GM23338 (cell line): ENCODE results near the gene PRPF38A. TPM values are rescaled to one million over a fixed set of nuclear protein-coding genes. Genes with fewer than 3 reads are reported as not detected.

Experiments
- ATAC-seq: fragments of 200-7000 bp; cut with Tn5 transposase; 3 replicates; pipeline ENCODE4 v1.9.1; 2020
- DNase-seq: peaks from one replicate; pipeline ENCODE4 v3.0.0-alpha.2; 2015; ENCODE audit warnings: low spot score
- H2AFZ ChIP-seq: fragments of 200-600 bp; sonication (generic); 2 replicates; pipeline ENCODE4 v1.8.0; 2016; ENCODE audit warnings: antibody characterized with exemption, mild to moderate bottlenecking, moderate library complexity
- H3F3A ChIP-seq: fragments of 200-600 bp; sonication (generic); replicated peaks from 2 replicates; pipeline ENCODE4 v1.8.0; 2017; ENCODE audit warnings: antibody characterized with exemption, mixed run types, low read depth
- H3K27ac ChIP-seq: fragments of 200-600 bp; sonication (generic); 2 replicates; pipeline ENCODE4 v1.6.1; 2016; ENCODE audit warnings: low read depth
- H3K27me3 ChIP-seq: fragments of 200-600 bp; sonication (generic); 2 replicates; pipeline ENCODE4 v1.8.0; 2016; ENCODE audit warnings: mild to moderate bottlenecking, mixed run types, moderate library complexity; ENCODE audit not compliant: insufficient read depth
- H3K36me3 ChIP-seq: fragments of 200-600 bp; sonication (generic); 2 replicates; pipeline ENCODE4 v1.8.0; 2016; ENCODE audit warnings: mild to moderate bottlenecking; ENCODE audit not compliant: insufficient read depth
- H3K4me1 ChIP-seq: fragments of 200-600 bp; sonication (generic); 2 replicates; pipeline ENCODE4 v1.8.0; 2016; ENCODE audit warnings: mild to moderate bottlenecking, moderate library complexity; ENCODE audit not compliant: insufficient read depth
- H3K4me2 ChIP-seq: fragments of 200-600 bp; sonication (generic); 2 replicates; pipeline ENCODE4 v1.7.1; 2017; ENCODE audit warnings: mixed run types
- H3K4me3 ChIP-seq: fragments of 200-600 bp; sonication (generic); 2 replicates; pipeline ENCODE4 v1.6.1; 2016; ENCODE audit warnings: mixed run types
- H3K79me2 ChIP-seq: fragments of 200-600 bp; sonication (generic); replicated peaks from 2 replicates; pipeline ENCODE4 v1.8.0; 2017; ENCODE audit warnings: mild to moderate bottlenecking; ENCODE audit not compliant: insufficient read depth
- H3K9me2 ChIP-seq: fragments of 200-600 bp; sonication (generic); 2 replicates; pipeline ENCODE4 v1.8.0; 2017; ENCODE audit not compliant: insufficient read depth
- H4K20me1 ChIP-seq: fragments of 200-600 bp; sonication (generic); replicated peaks from 2 replicates; pipeline ENCODE4 v1.8.0; 2017; ENCODE audit warnings: mild to moderate bottlenecking; ENCODE audit not compliant: insufficient read depth
- H3K27ac Mint-ChIP-seq: 2 replicates; pipeline ENCODE4 v1.8.0; 2020; ENCODE audit warnings: inconsistent platforms, mild to moderate bottlenecking, moderate library complexity, mixed read lengths
- H3K27me3 Mint-ChIP-seq: 3 replicates; pipeline ENCODE4 v1.8.0; 2022; ENCODE audit warnings: low read depth, mild to moderate bottlenecking, moderate library complexity, mixed read lengths, inconsistent platforms; ENCODE audit not compliant: insufficient read depth, poor library complexity
- H3K36me3 Mint-ChIP-seq: 3 replicates; pipeline ENCODE4 v1.8.0; 2021; ENCODE audit warnings: low read depth, mild to moderate bottlenecking, inconsistent platforms, moderate library complexity, mixed read lengths
- H3K4me1 Mint-ChIP-seq: 3 replicates; pipeline ENCODE4 v1.8.0; 2020; ENCODE audit warnings: mild to moderate bottlenecking, inconsistent platforms, mixed read lengths
- H3K4me3 Mint-ChIP-seq: 3 replicates; pipeline ENCODE4 v1.8.0; 2021; ENCODE audit warnings: moderate library complexity, mild to moderate bottlenecking, inconsistent platforms, mixed read lengths
- H3K9me3 Mint-ChIP-seq: 3 replicates; pipeline ENCODE4 v1.8.0; 2020; ENCODE audit warnings: moderate library complexity, mild to moderate bottlenecking, inconsistent platforms, mixed read lengths
- CREB1 ChIP-seq: fragments of 250-450 bp; sonication (Bioruptor Pico); IDR thresholded peaks from 2 replicates; pipeline ENCODE4 v1.5.0; 2020; ENCODE audit warnings: low read depth, mild to moderate bottlenecking, moderate library complexity
- EZH2 ChIP-seq: fragments of 200-600 bp; sonication (generic); IDR thresholded peaks from one replicate; pipeline ENCODE4 v1.8.0; 2017; ENCODE audit warnings: antibody characterized with exemption, mild to moderate bottlenecking, low read depth; ENCODE audit not compliant: unreplicated experiment
- EZH2phosphoT487 ChIP-seq: fragments of 200-600 bp; sonication (generic); IDR thresholded peaks from one replicate; pipeline ENCODE4 v1.8.1; 2018; ENCODE audit warnings: antibody characterized with exemption; ENCODE audit not compliant: unreplicated experiment
- JUNB ChIP-seq: IDR thresholded peaks from one replicate; pipeline ENCODE4 v1.6.1; 2016; ENCODE audit warnings: antibody characterized with exemption; ENCODE audit not compliant: unreplicated experiment
- NANOG ChIP-seq: IDR thresholded peaks from 2 replicates; pipeline ENCODE4 v1.6.1; 2016; ENCODE audit warnings: antibody characterized with exemption, borderline replicate concordance
- POLR2AphosphoS5 ChIP-seq: IDR thresholded peaks from 2 replicates; pipeline ENCODE4 v1.6.1; 2016; ENCODE audit warnings: antibody characterized with exemption, low read depth
- STAT1 ChIP-seq: IDR thresholded peaks from one replicate; pipeline ENCODE4 v1.6.1; 2016; ENCODE audit warnings: antibody characterized with exemption; ENCODE audit not compliant: unreplicated experiment
- ZNF114 ChIP-seq: fragments of 250-450 bp; sonication (Bioruptor Pico); IDR thresholded peaks from 2 replicates; pipeline ENCODE4 v1.5.0; 2020; ENCODE audit warnings: mild to moderate bottlenecking, moderate library complexity
- ZNF331 ChIP-seq: fragments of 250-450 bp; sonication (Bioruptor Pico); IDR thresholded peaks from 2 replicates; pipeline ENCODE4 v1.5.0; 2020; ENCODE audit warnings: low read depth, mild to moderate bottlenecking, moderate library complexity
- polyA plus RNA-seq: library from polyadenylated mRNA; unstranded; fragments of >200 nt; fragmentation: Nextera tagmentation; extraction: Ambion mirVana; gene quantifications from 2 replicates; pipeline ENCODE4 v1.2.1, GENCODE V29; 2016
- total RNA-seq: library from RNA; depleted of rRNA; stranded (reverse); fragments of >200 nt; shearing (Covaris generic); gene quantifications from 2 replicates; pipeline ENCODE4 v1.2.3, GENCODE V29; 2014
- TF ChIP-seq, protein P1 (sequence below): IDR thresholded peaks from 2 replicates; pipeline ENCODE4 v1.6.1; 2016; ENCODE audit warnings: antibody characterized with exemption
- TF ChIP-seq, protein P2 (sequence below), 2 experiments: fragments of 200-600 bp in 1 of 2; sonication (generic) in 1 of 2; conservative IDR thresholded peaks; 2 replicates each; pipeline versions ENCODE4 v1.5.1 to v1.6.1; 2016 to 2017; ENCODE audit warnings: antibody characterized with exemption in 2 of 2, low read depth in 2 of 2, mild to moderate bottlenecking in 2 of 2, moderate library complexity in 1 of 2
- TF ChIP-seq, protein P3 (sequence below): IDR thresholded peaks from one replicate; pipeline ENCODE4 v1.6.1; 2018; ENCODE audit warnings: antibody characterized with exemption; ENCODE audit not compliant: unreplicated experiment

Gene PRPF38A
- total and polyA plus RNA-seq, 2 experiments from 2014 or later: 24.8 to 40.3 TPM

DNA sequence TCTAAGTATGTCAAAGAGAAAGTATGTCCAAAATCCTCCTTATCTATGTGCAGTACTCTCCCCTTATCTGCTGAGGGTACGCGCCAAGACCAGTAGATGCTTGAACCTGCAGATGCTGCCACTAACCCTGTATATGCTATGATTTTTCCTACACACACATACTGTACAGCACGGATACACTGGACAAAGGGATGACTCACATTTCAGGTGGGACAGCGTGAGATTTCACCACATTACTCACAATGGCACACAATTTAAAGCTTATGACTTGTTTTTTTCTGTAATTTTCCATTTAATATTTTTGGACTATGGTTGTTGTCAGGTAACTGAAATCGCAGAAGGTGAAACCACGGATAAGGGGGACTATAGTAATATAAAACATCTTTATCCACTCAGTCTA is 4.3 kb upstream of the PRPF38A start:
- Histone ChIP-seq H3K27me3 (no peaks in the 10 kb centered on the region), H2AFZ (no peak overlapping the region), H3K4me2 (no peak overlapping the region), H3F3A (peaks cover 11% of the 10 kb centered on the region; the same call in 1 of the 2 replicates), H3K79me2 (peaks cover 75% of the 10 kb centered on the region), H3K27ac (no peak overlapping the region), H3K4me3 (no peak overlapping the region), H4K20me1 (peaks cover 41% of the 10 kb centered on the region), H3K9me2 (no peaks in the 10 kb centered on the region), H3K36me3 (peaks cover 55% of the 10 kb centered on the region), H3K4me1 (peaks cover 10% of the 10 kb centered on the region)
- Mint-ChIP-seq H3K4me1 (peaks cover 11% of the 10 kb centered on the region; the same call in 1 of the 3 replicates), H3K9me3 (no peaks in the 10 kb centered on the region), H3K4me3 (no peak overlapping the region), H3K27ac (no peak overlapping the region), H3K36me3 (peaks cover 75% of the 10 kb centered on the region), H3K27me3 (no peaks in the 10 kb centered on the region)
- ATAC-seq (no peak), DNase-seq (no peak)
- TF ChIP-seq POLR2AphosphoS5: no peak
- TF ChIP-seq, protein P1, sequence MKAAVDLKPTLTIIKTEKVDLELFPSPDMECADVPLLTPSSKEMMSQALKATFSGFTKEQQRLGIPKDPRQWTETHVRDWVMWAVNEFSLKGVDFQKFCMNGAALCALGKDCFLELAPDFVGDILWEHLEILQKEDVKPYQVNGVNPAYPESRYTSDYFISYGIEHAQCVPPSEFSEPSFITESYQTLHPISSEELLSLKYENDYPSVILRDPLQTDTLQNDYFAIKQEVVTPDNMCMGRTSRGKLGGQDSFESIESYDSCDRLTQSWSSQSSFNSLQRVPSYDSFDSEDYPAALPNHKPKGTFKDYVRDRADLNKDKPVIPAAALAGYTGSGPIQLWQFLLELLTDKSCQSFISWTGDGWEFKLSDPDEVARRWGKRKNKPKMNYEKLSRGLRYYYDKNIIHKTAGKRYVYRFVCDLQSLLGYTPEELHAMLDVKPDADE: no peak
- no peak for TF ChIP-seq EZH2phosphoT487
- TF ChIP-seq ZNF114 (CRISPR knock-in tag): no peak
- no peak for TF ChIP-seq CREB1

DNA sequence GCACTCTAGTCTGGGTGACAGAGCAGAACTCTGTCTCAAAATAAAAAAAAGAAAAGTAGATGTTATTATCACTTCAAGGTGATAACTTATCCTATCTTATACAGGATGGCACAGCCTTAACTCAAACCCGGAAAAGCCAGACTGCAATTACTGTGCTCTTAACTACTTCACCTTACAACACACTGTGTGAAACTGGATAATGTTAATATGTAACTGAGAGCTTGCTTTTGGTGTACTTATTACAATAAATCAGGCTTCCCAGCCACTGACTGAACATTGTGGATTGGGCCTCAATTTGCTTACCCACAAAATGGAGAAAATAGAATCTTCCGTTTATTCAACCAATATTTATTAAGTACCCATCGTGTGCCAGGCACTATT is 1.6 kb upstream of the PRPF38A start:
- Histone ChIP-seq H3K36me3 (peaks cover 30% of the 10 kb centered on the region), H3K4me1 (peaks cover 15% of the 10 kb centered on the region), H2AFZ (no peak overlapping the region), H3K79me2 (peaks cover 86% of the 10 kb centered on the region), H3F3A (peaks cover 11% of the 10 kb centered on the region; the same call in 1 of the 2 replicates), H3K9me2 (no peaks in the 10 kb centered on the region), H3K27ac (peak overlapping the region; percentile 99; the same call in 1 of the 2 replicates), H3K4me3 (peak overlapping the region; percentile 82), H4K20me1 (peaks cover 28% of the 10 kb centered on the region), H3K4me2 (peak overlapping the region; percentile 93), H3K27me3 (no peaks in the 10 kb centered on the region)
- Mint-ChIP-seq H3K4me1 (peaks cover 16% of the 10 kb centered on the region; the same call in 2 of the 3 replicates), H3K36me3 (peaks cover 68% of the 10 kb centered on the region), H3K27ac (peak overlapping the region; percentile 100; the same call in 1 of the 2 replicates), H3K9me3 (no peaks in the 10 kb centered on the region), H3K4me3 (peak overlapping the region; percentile 100), H3K27me3 (no peaks in the 10 kb centered on the region)
- no peak for DNase-seq
- no peak for ATAC-seq
- TF ChIP-seq ZNF331 (CRISPR knock-in tag) (no peak), JUNB (no peak), EZH2phosphoT487 (no peak), ZNF114 (CRISPR knock-in tag) (no peak), CREB1 (no peak), STAT1 (no peak), EZH2 (no peak), NANOG (no peak), POLR2AphosphoS5 (no peak)
- TF ChIP-seq, protein P2, sequence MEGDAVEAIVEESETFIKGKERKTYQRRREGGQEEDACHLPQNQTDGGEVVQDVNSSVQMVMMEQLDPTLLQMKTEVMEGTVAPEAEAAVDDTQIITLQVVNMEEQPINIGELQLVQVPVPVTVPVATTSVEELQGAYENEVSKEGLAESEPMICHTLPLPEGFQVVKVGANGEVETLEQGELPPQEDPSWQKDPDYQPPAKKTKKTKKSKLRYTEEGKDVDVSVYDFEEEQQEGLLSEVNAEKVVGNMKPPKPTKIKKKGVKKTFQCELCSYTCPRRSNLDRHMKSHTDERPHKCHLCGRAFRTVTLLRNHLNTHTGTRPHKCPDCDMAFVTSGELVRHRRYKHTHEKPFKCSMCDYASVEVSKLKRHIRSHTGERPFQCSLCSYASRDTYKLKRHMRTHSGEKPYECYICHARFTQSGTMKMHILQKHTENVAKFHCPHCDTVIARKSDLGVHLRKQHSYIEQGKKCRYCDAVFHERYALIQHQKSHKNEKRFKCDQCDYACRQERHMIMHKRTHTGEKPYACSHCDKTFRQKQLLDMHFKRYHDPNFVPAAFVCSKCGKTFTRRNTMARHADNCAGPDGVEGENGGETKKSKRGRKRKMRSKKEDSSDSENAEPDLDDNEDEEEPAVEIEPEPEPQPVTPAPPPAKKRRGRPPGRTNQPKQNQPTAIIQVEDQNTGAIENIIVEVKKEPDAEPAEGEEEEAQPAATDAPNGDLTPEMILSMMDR (conservative IDR thresholded peaks at IDR 0.05; ENCODE audit: low read depth in 2 of 2): no peak
- TF ChIP-seq, protein P1: no peak
- TF ChIP-seq, protein P3, sequence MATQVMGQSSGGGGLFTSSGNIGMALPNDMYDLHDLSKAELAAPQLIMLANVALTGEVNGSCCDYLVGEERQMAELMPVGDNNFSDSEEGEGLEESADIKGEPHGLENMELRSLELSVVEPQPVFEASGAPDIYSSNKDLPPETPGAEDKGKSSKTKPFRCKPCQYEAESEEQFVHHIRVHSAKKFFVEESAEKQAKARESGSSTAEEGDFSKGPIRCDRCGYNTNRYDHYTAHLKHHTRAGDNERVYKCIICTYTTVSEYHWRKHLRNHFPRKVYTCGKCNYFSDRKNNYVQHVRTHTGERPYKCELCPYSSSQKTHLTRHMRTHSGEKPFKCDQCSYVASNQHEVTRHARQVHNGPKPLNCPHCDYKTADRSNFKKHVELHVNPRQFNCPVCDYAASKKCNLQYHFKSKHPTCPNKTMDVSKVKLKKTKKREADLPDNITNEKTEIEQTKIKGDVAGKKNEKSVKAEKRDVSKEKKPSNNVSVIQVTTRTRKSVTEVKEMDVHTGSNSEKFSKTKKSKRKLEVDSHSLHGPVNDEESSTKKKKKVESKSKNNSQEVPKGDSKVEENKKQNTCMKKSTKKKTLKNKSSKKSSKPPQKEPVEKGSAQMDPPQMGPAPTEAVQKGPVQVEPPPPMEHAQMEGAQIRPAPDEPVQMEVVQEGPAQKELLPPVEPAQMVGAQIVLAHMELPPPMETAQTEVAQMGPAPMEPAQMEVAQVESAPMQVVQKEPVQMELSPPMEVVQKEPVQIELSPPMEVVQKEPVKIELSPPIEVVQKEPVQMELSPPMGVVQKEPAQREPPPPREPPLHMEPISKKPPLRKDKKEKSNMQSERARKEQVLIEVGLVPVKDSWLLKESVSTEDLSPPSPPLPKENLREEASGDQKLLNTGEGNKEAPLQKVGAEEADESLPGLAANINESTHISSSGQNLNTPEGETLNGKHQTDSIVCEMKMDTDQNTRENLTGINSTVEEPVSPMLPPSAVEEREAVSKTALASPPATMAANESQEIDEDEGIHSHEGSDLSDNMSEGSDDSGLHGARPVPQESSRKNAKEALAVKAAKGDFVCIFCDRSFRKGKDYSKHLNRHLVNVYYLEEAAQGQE: no peak
